Activated naive CD8-positive, alpha-beta T cell treated with anti-CD3 and anti-CD28 coated beads, Interleukin-2, amount 10 ng/mL, durations not matched to agents 7 days and 5 days (primary cell): Measurements from ENCODE around the gene CTRB2. TPM values are rescaled to one million over a fixed set of nuclear protein-coding genes. Genes with fewer than 3 reads are reported as not detected.

Source experiments
- ATAC-seq: fragments of 150-1000 bp; cut with Tn5 transposase; one replicate; pipeline ENCODE4 v1.10.0; 2021; ENCODE audit warnings: low read depth, moderate library complexity
- POLR2A ChIA-PET: fragments of 350-600 bp; sonication (Branson Sonifier 250); formaldehyde crosslinking; loops from one replicate; lab custom pipeline; 2021; ENCODE audit warnings: antibody characterized with exemption; lab: Charles Lee
- DNase-seq: peaks from one replicate; pipeline ENCODE4 v3.0.0; 2021
- H3K27ac Mint-ChIP-seq: one replicate; pipeline ENCODE4 v1.8.0; 2022; ENCODE audit warnings: mild to moderate bottlenecking, mixed read lengths
- H3K27me3 Mint-ChIP-seq: one replicate; pipeline ENCODE4 v1.8.0; 2022; ENCODE audit warnings: mild to moderate bottlenecking, moderate library complexity, mixed read lengths
- H3K36me3 Mint-ChIP-seq: one replicate; pipeline ENCODE4 v1.8.0; 2021; ENCODE audit warnings: mild to moderate bottlenecking, mixed read lengths
- H3K4me1 Mint-ChIP-seq: one replicate; pipeline ENCODE4 v1.8.0; 2021; ENCODE audit warnings: mixed read lengths
- H3K4me3 Mint-ChIP-seq: one replicate; pipeline ENCODE4 v1.8.0; 2022; ENCODE audit warnings: mild to moderate bottlenecking, moderate library complexity, mixed read lengths
- H3K9me3 Mint-ChIP-seq: one replicate; pipeline ENCODE4 v1.8.0; 2021; ENCODE audit warnings: mixed read lengths
- total RNA-seq, 2 experiments: library from RNA; stranded (reverse); gene quantifications; one replicate each; pipeline ENCODE4 v1.2.3, GENCODE V29; 2021

Gene CTRB2
- total RNA-seq, 2 experiments from 2014 or later: not detected

GRCh38 chr16:75198135-75198600 lies 8.8 kb downstream of the CTRB2 start:
- Mint-ChIP-seq H3K9me3 (no peaks in the 10 kb centered on the region), H3K27me3 (peaks cover 18% of the 10 kb centered on the region), H3K27ac (no peak overlapping the region), H3K36me3 (no peaks in the 10 kb centered on the region), H3K4me1 (peaks cover 11% of the 10 kb centered on the region), H3K4me3 (no peak overlapping the region)
- POLR2A ChIA-PET: interaction anchor here (0.7 kb wide), 1 partner anchor 421 kb away, joined by 5 read pairs; no protein-coding TSS in a partner anchor
- no peak for ATAC-seq
- no peak for DNase-seq

- POLR2A ChIA-PET: no interaction called here
- Mint-ChIP-seq H3K27me3 (peaks cover 22% of the 10 kb centered on the region), H3K4me3 (no peak overlapping the region), H3K27ac (no peak overlapping the region), H3K9me3 (no peaks in the 10 kb centered on the region), H3K4me1 (peaks cover 11% of the 10 kb centered on the region), H3K36me3 (no peaks in the 10 kb centered on the region)
- DNase-seq (no peak), ATAC-seq (no peak)
Observed at GRCh38 chr16:75197522-75198134, 9.3 kb downstream of the CTRB2 start.

- no peak overlapping the region for H3K27ac Mint-ChIP-seq
- peaks cover 11% of the 10 kb centered on the region for H3K4me1 Mint-ChIP-seq
- H3K4me3 Mint-ChIP-seq: no peak overlapping the region
- no peak for ATAC-seq
- no peak for DNase-seq
- POLR2A ChIA-PET: no interaction called here
- H3K27me3 Mint-ChIP-seq: peaks cover 23% of the 10 kb centered on the region
- H3K36me3 Mint-ChIP-seq: no peaks in the 10 kb centered on the region
- H3K9me3 Mint-ChIP-seq: no peaks in the 10 kb centered on the region
Observed at GRCh38 chr16:75196836-75197235, 10.1 kb downstream of the CTRB2 start.

- no peak overlapping the region for H3K4me3 Mint-ChIP-seq
- no peak for ATAC-seq
- POLR2A ChIA-PET: no interaction called here
- H3K36me3 Mint-ChIP-seq: no peaks in the 10 kb centered on the region
- peaks cover 23% of the 10 kb centered on the region for H3K27me3 Mint-ChIP-seq
- H3K4me1 Mint-ChIP-seq: peaks cover 5% of the 10 kb centered on the region
- no peak overlapping the region for H3K27ac Mint-ChIP-seq
- DNase-seq: no peak
- H3K9me3 Mint-ChIP-seq: no peaks in the 10 kb centered on the region
Observed at GRCh38 chr16:75195811-75196790, 10.9 kb downstream of the CTRB2 start.

GRCh38 chr16:75193730-75194444 lies 13.1 kb downstream of the CTRB2 start:
- no peaks in the 10 kb centered on the region for H3K4me1 Mint-ChIP-seq
- H3K4me3 Mint-ChIP-seq: no peak overlapping the region
- H3K27me3 Mint-ChIP-seq: peaks cover 24% of the 10 kb centered on the region
- H3K27ac Mint-ChIP-seq: no peak overlapping the region
- H3K36me3 Mint-ChIP-seq: no peaks in the 10 kb centered on the region
- H3K9me3 Mint-ChIP-seq: no peaks in the 10 kb centered on the region
- no peak for ATAC-seq
- POLR2A ChIA-PET: no interaction called here
- no peak for DNase-seq

- ATAC-seq: no peak
- DNase-seq: no peak
- no peak overlapping the region for H3K27ac Mint-ChIP-seq
- H3K9me3 Mint-ChIP-seq: no peaks in the 10 kb centered on the region
- no peak overlapping the region for H3K4me3 Mint-ChIP-seq
- POLR2A ChIA-PET: no interaction called here
- H3K4me1 Mint-ChIP-seq: no peaks in the 10 kb centered on the region
- H3K27me3 Mint-ChIP-seq: peaks cover 22% of the 10 kb centered on the region
- no peaks in the 10 kb centered on the region for H3K36me3 Mint-ChIP-seq
Observed at GRCh38 chr16:75193265-75193650, 13.7 kb downstream of the CTRB2 start.

GRCh38 chr16:75192606-75193264 lies 14.2 kb downstream of the CTRB2 start:
- POLR2A ChIA-PET: no interaction called here
- Mint-ChIP-seq H3K4me3 (no peak overlapping the region), H3K9me3 (no peaks in the 10 kb centered on the region), H3K36me3 (no peaks in the 10 kb centered on the region), H3K27ac (no peak overlapping the region), H3K27me3 (peaks cover 17% of the 10 kb centered on the region), H3K4me1 (no peaks in the 10 kb centered on the region)
- DNase-seq (no peak), ATAC-seq (no peak)

- Mint-ChIP-seq H3K27me3 (peaks cover 13% of the 10 kb centered on the region), H3K9me3 (peaks cover 3% of the 10 kb centered on the region), H3K27ac (no peak overlapping the region), H3K36me3 (no peaks in the 10 kb centered on the region), H3K4me1 (no peaks in the 10 kb centered on the region), H3K4me3 (no peak overlapping the region)
- POLR2A ChIA-PET: no interaction called here
- DNase-seq (no peak), ATAC-seq (no peak)
Observed at GRCh38 chr16:75189638-75190245, 17.2 kb downstream of the CTRB2 start.

GRCh38 chr16:75188832-75189477 lies 18.0 kb downstream of the CTRB2 start:
- DNase-seq (no peak), ATAC-seq (no peak)
- POLR2A ChIA-PET: no interaction called here
- no peak overlapping the region for H3K27ac Mint-ChIP-seq
- H3K4me3 Mint-ChIP-seq: no peak overlapping the region
- H3K27me3 Mint-ChIP-seq: peaks cover 13% of the 10 kb centered on the region
- no peaks in the 10 kb centered on the region for H3K4me1 Mint-ChIP-seq
- peaks cover 4% of the 10 kb centered on the region for H3K9me3 Mint-ChIP-seq
- H3K36me3 Mint-ChIP-seq: no peaks in the 10 kb centered on the region

GRCh38 chr16:75181630-75182029 lies 25.3 kb downstream of the CTRB2 start:
- Mint-ChIP-seq H3K36me3 (peaks cover 3% of the 10 kb centered on the region), H3K27ac (no peak overlapping the region), H3K4me3 (no peak overlapping the region), H3K27me3 (peaks cover 20% of the 10 kb centered on the region), H3K4me1 (peaks cover 1% of the 10 kb centered on the region), H3K9me3 (peaks cover 22% of the 10 kb centered on the region)
- no peak for DNase-seq
- no peak for ATAC-seq
- POLR2A ChIA-PET: no interaction called here

- no peak for DNase-seq
- H3K27me3 Mint-ChIP-seq: peaks cover 14% of the 10 kb centered on the region
- H3K4me1 Mint-ChIP-seq: peaks cover 1% of the 10 kb centered on the region
- ATAC-seq: no peak
- POLR2A ChIA-PET: no interaction called here
- H3K27ac Mint-ChIP-seq: no peak overlapping the region
- peaks cover 24% of the 10 kb centered on the region for H3K9me3 Mint-ChIP-seq
- no peak overlapping the region for H3K4me3 Mint-ChIP-seq
- peaks cover 3% of the 10 kb centered on the region for H3K36me3 Mint-ChIP-seq
Observed at GRCh38 chr16:75179208-75179607, 27.8 kb downstream of the CTRB2 start.

- Mint-ChIP-seq H3K36me3 (peaks cover 18% of the 10 kb centered on the region), H3K4me1 (peaks cover 1% of the 10 kb centered on the region), H3K27ac (no peak overlapping the region), H3K27me3 (peaks cover 12% of the 10 kb centered on the region), H3K9me3 (peaks cover 42% of the 10 kb centered on the region), H3K4me3 (no peak overlapping the region)
- ATAC-seq: no peak
- no peak for DNase-seq
- POLR2A ChIA-PET: no interaction called here
Observed at GRCh38 chr16:75176926-75177325, 30.0 kb downstream of the CTRB2 start.
